SK-N-SH (cell line): ENCODE measurements around the gene TIMM10B.

Experiments used
- MXI1 ChIP-seq: IDR thresholded peaks from 2 replicates; pipeline ENCODE4 v1.6.1; 2012; ENCODE audit warnings: mild to moderate bottlenecking, low read depth, low read length, improper control_type of control experiment
- NRF1 ChIP-seq: IDR thresholded peaks from 2 replicates; pipeline ENCODE4 v1.6.1; 2012; ENCODE audit warnings: low read depth, mild to moderate bottlenecking, low read length
- RAD21 ChIP-seq: IDR thresholded peaks from 2 replicates; pipeline ENCODE4 v1.6.1; 2012; ENCODE audit warnings: mild to moderate bottlenecking, low read length
- SIN3A ChIP-seq: IDR thresholded peaks from 2 replicates; pipeline ENCODE4 v1.6.1; 2012; ENCODE audit warnings: low read depth, mild to moderate bottlenecking, low read length, moderate library complexity, borderline replicate concordance
- TEAD4 ChIP-seq: IDR thresholded peaks from 2 replicates; pipeline ENCODE4 v1.4.0; 2012; ENCODE audit warnings: mild to moderate bottlenecking, borderline replicate concordance; ENCODE audit not compliant: insufficient read depth
- YY1 ChIP-seq: IDR thresholded peaks from 2 replicates; pipeline ENCODE4 v1.4.0; 2012; ENCODE audit warnings: low read depth, mild to moderate bottlenecking
- TF ChIP-seq, protein P1 (sequence below): fragments of 200-600 bp; sonication (generic); IDR thresholded peaks from 2 replicates; pipeline ENCODE4 v1.6.1; 2017; ENCODE audit warnings: antibody characterized with exemption, mild to moderate bottlenecking, moderate library complexity
- TF ChIP-seq, protein P2 (sequence below): fragments of 150-350 bp; IDR thresholded peaks from 2 replicates; pipeline ENCODE4 v1.6.1; 2017; ENCODE audit warnings: antibody characterized with exemption, low read length, low read depth, borderline replicate concordance
- TF ChIP-seq, protein P3 (sequence below): IDR thresholded peaks from 2 replicates; pipeline ENCODE4 v1.6.1; 2012; ENCODE audit warnings: mild to moderate bottlenecking, low read depth, low read length, moderate library complexity

DNA sequence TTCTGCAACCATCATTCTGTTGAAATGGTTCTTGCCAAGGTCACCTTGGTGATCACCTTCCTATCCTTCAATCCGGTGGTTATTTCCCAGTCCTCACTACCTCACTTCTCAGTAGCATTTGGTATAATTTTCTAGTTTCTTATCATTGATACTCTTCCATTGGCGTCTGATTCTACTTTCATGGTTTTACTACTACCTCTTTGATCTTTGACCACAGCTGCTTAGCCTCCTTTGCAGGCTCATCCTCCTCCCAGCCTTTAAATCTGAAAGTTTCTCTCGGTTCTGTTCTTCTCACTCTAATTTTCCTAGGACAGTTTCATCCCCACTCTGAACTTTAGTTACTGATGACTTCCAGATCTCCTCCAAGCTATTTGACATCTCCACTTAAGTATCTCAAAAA is 5.0 kb downstream of the TIMM10B start:
- TF ChIP-seq RAD21 (no peak), YY1 (no peak), SIN3A (no peak), MXI1 (no peak), TEAD4 (no peak), NRF1 (no peak)
- TF ChIP-seq, protein P1, sequence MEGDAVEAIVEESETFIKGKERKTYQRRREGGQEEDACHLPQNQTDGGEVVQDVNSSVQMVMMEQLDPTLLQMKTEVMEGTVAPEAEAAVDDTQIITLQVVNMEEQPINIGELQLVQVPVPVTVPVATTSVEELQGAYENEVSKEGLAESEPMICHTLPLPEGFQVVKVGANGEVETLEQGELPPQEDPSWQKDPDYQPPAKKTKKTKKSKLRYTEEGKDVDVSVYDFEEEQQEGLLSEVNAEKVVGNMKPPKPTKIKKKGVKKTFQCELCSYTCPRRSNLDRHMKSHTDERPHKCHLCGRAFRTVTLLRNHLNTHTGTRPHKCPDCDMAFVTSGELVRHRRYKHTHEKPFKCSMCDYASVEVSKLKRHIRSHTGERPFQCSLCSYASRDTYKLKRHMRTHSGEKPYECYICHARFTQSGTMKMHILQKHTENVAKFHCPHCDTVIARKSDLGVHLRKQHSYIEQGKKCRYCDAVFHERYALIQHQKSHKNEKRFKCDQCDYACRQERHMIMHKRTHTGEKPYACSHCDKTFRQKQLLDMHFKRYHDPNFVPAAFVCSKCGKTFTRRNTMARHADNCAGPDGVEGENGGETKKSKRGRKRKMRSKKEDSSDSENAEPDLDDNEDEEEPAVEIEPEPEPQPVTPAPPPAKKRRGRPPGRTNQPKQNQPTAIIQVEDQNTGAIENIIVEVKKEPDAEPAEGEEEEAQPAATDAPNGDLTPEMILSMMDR, result no peak
- TF ChIP-seq, protein P2, sequence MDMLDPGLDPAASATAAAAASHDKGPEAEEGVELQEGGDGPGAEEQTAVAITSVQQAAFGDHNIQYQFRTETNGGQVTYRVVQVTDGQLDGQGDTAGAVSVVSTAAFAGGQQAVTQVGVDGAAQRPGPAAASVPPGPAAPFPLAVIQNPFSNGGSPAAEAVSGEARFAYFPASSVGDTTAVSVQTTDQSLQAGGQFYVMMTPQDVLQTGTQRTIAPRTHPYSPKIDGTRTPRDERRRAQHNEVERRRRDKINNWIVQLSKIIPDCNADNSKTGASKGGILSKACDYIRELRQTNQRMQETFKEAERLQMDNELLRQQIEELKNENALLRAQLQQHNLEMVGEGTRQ, result no peak
- TF ChIP-seq, protein P3, sequence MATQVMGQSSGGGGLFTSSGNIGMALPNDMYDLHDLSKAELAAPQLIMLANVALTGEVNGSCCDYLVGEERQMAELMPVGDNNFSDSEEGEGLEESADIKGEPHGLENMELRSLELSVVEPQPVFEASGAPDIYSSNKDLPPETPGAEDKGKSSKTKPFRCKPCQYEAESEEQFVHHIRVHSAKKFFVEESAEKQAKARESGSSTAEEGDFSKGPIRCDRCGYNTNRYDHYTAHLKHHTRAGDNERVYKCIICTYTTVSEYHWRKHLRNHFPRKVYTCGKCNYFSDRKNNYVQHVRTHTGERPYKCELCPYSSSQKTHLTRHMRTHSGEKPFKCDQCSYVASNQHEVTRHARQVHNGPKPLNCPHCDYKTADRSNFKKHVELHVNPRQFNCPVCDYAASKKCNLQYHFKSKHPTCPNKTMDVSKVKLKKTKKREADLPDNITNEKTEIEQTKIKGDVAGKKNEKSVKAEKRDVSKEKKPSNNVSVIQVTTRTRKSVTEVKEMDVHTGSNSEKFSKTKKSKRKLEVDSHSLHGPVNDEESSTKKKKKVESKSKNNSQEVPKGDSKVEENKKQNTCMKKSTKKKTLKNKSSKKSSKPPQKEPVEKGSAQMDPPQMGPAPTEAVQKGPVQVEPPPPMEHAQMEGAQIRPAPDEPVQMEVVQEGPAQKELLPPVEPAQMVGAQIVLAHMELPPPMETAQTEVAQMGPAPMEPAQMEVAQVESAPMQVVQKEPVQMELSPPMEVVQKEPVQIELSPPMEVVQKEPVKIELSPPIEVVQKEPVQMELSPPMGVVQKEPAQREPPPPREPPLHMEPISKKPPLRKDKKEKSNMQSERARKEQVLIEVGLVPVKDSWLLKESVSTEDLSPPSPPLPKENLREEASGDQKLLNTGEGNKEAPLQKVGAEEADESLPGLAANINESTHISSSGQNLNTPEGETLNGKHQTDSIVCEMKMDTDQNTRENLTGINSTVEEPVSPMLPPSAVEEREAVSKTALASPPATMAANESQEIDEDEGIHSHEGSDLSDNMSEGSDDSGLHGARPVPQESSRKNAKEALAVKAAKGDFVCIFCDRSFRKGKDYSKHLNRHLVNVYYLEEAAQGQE, result no peak
